Lower leg skin (tissue), 3 donors: ENCODE results near the gene CD300LD.

Experiments
- POLR2A ChIP-seq, 2 donors: fragments of 450-650 bp; IDR thresholded peaks; one replicate each; pipeline ENCODE4 v1.6.1; 2016 to 2017; ENCODE audit warnings: antibody characterized with exemption in 2 of 2, mild to moderate bottlenecking in 1 of 2, moderate library complexity in 1 of 2
- TF ChIP-seq, protein P1 (sequence below), 3 donors: fragments of 450-650 bp; IDR thresholded peaks; one replicate each; pipeline ENCODE4 v1.5.1; 2016; ENCODE audit warnings: antibody characterized with exemption in 3 of 3, mild to moderate bottlenecking in 3 of 3, moderate library complexity in 2 of 3

GRCh38 chr17:74601944-74602572 lies 10.0 kb upstream of the CD300LD start:
- TF ChIP-seq, protein P1, sequence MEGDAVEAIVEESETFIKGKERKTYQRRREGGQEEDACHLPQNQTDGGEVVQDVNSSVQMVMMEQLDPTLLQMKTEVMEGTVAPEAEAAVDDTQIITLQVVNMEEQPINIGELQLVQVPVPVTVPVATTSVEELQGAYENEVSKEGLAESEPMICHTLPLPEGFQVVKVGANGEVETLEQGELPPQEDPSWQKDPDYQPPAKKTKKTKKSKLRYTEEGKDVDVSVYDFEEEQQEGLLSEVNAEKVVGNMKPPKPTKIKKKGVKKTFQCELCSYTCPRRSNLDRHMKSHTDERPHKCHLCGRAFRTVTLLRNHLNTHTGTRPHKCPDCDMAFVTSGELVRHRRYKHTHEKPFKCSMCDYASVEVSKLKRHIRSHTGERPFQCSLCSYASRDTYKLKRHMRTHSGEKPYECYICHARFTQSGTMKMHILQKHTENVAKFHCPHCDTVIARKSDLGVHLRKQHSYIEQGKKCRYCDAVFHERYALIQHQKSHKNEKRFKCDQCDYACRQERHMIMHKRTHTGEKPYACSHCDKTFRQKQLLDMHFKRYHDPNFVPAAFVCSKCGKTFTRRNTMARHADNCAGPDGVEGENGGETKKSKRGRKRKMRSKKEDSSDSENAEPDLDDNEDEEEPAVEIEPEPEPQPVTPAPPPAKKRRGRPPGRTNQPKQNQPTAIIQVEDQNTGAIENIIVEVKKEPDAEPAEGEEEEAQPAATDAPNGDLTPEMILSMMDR (IDR thresholded peaks at IDR 0.05), result no peak
- no peak for TF ChIP-seq POLR2A (IDR thresholded peaks at IDR 0.05)
